MM.1S (cell line): ENCODE data around the gene CYTH3.

Experiments used
- DNase-seq: peaks from one replicate; pipeline ENCODE4 v3.0.0-alpha.2; 2015
- H2AFZ ChIP-seq: fragments of 300-600 bp; sonication (generic); 2 replicates; pipeline ENCODE4 v1.6.0; 2016; ENCODE audit warnings: antibody characterized with exemption, low read length
- H3F3A ChIP-seq: fragments of 300-600 bp; sonication (generic); 2 replicates; pipeline ENCODE4 v1.6.1; 2016; ENCODE audit warnings: mild to moderate bottlenecking, antibody characterized with exemption, low read length, moderate library complexity, mixed read lengths; ENCODE audit not compliant: insufficient read depth
- H3K27ac ChIP-seq: fragments of 300-600 bp; sonication (generic); 2 replicates; pipeline ENCODE4 v1.5.1; 2016; ENCODE audit warnings: mild to moderate bottlenecking, low read length
- H3K27me3 ChIP-seq: fragments of 300-600 bp; sonication (generic); replicated peaks from 2 replicates; pipeline ENCODE4 v1.6.0; 2016; ENCODE audit warnings: low read length; ENCODE audit not compliant: insufficient read depth
- H3K36me3 ChIP-seq: fragments of 300-600 bp; sonication (generic); replicated peaks from 2 replicates; pipeline ENCODE4 v1.6.1; 2016; ENCODE audit warnings: mild to moderate bottlenecking, low read length, mixed read lengths; ENCODE audit not compliant: insufficient read depth
- H3K4me1 ChIP-seq: fragments of 300-600 bp; sonication (generic); 2 replicates; pipeline ENCODE4 v1.6.1; 2016; ENCODE audit warnings: low read length, mixed read lengths
- H3K4me2 ChIP-seq: fragments of 300-600 bp; sonication (generic); 2 replicates; pipeline ENCODE4 v1.6.0; 2016; ENCODE audit warnings: low read depth, low read length
- H3K4me3 ChIP-seq: fragments of 300-600 bp; sonication (generic); 2 replicates; pipeline ENCODE4 v1.5.1; 2016; ENCODE audit warnings: low read length, mixed read lengths
- H3K79me2 ChIP-seq: fragments of 300-600 bp; sonication (generic); 2 replicates; pipeline ENCODE4 v1.6.1; 2016; ENCODE audit warnings: mixed run types, low read length, mixed read lengths
- H3K9ac ChIP-seq: fragments of 300-600 bp; sonication (generic); 2 replicates; pipeline ENCODE4 v1.6.1; 2016; ENCODE audit warnings: low read length, mixed read lengths
- H3K9me2 ChIP-seq: fragments of 300-600 bp; sonication (generic); replicated peaks from 2 replicates; pipeline ENCODE4 v1.6.1; 2016; ENCODE audit warnings: mild to moderate bottlenecking, low read length, mixed read lengths; ENCODE audit not compliant: insufficient read depth
- H3K9me3 ChIP-seq: fragments of 300-600 bp; sonication (generic); replicated peaks from 2 replicates; pipeline ENCODE4 v1.6.1; 2016; ENCODE audit warnings: mild to moderate bottlenecking, low read length, mixed read lengths; ENCODE audit not compliant: insufficient read depth
- H4K20me1 ChIP-seq: fragments of 300-600 bp; sonication (generic); 2 replicates; pipeline ENCODE4 v1.6.1; 2016; ENCODE audit warnings: mild to moderate bottlenecking, low read length, moderate library complexity, mixed read lengths; ENCODE audit not compliant: insufficient read depth
- CTCF ChIP-seq: fragments of 300-600 bp; sonication (generic); IDR thresholded peaks from 2 replicates; pipeline ENCODE4 v1.5.1; 2016; ENCODE audit warnings: antibody characterized with exemption, low read length, mixed read lengths
- EZH2 ChIP-seq: fragments of 300-600 bp; sonication (generic); optimal IDR thresholded peaks from 2 replicates; pipeline ENCODE3; 2017; ENCODE audit warnings: low read depth, mild to moderate bottlenecking, antibody characterized with exemption, low read length, mixed read lengths
- EZH2phosphoT487 ChIP-seq: fragments of 300-600 bp; sonication (generic); IDR thresholded peaks from 2 replicates; pipeline ENCODE4 v1.6.1; 2018; ENCODE audit warnings: antibody characterized with exemption, low read length

CYTH3 gene

DNA sequence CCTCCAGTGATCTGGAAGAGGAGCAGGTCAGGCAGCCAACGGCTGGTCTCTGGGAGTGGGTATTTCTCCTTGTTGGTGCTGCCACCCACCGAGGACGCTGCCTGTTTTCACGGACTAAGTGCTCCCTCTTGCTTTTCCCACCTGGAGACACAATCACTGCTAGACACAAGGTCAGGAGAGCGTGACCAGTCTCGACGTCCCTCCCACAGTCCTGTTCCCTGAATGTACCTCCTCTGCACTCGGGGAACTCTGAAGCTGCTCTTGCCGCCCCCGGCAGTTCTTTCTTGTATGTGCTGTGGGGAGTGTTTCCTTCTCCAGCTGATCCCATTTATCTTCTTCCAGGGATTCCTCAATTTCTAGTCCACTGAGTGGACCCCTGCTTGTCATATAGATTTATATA is 89.4 kb downstream of the CYTH3 start:
- no peaks in the 10 kb centered on the region for H3F3A ChIP-seq
- H2AFZ ChIP-seq: no peak overlapping the region
- TF ChIP-seq EZH2: no peak
- TF ChIP-seq EZH2phosphoT487: no peak
- TF ChIP-seq CTCF: no peak
- H3K4me1 ChIP-seq: peaks cover 9% of the 10 kb centered on the region
- H3K9me2 ChIP-seq: no peaks in the 10 kb centered on the region
- no peaks in the 10 kb centered on the region for H3K36me3 ChIP-seq
- H4K20me1 ChIP-seq: no peaks in the 10 kb centered on the region
- no peak overlapping the region for H3K4me2 ChIP-seq
- no peak overlapping the region for H3K4me3 ChIP-seq
- no peaks in the 10 kb centered on the region for H3K27me3 ChIP-seq
- H3K27ac ChIP-seq: no peak overlapping the region
- no peak overlapping the region for H3K9ac ChIP-seq
- DNase-seq: no peak
- H3K9me3 ChIP-seq: no peaks in the 10 kb centered on the region
- H3K79me2 ChIP-seq: no peaks in the 10 kb centered on the region

GRCh38 chr7:6181136-6181535 is 91.3 kb downstream of the CYTH3 start:
- H3K9me2 ChIP-seq: no peaks in the 10 kb centered on the region
- no peaks in the 10 kb centered on the region for H3K79me2 ChIP-seq
- no peaks in the 10 kb centered on the region for H3K27me3 ChIP-seq
- H2AFZ ChIP-seq: no peak overlapping the region
- 0 out of 2 replicates have a peak, but pooled peaks cover 3% of the 10 kb centered on the region for H3K36me3 ChIP-seq
- no peak overlapping the region for H3K4me3 ChIP-seq
- no peak overlapping the region for H3K4me2 ChIP-seq
- H3K27ac ChIP-seq: no peak overlapping the region
- H3K4me1 ChIP-seq: peaks cover 9% of the 10 kb centered on the region
- no peak for DNase-seq
- no peak for TF ChIP-seq CTCF
- no peak for TF ChIP-seq EZH2phosphoT487
- TF ChIP-seq EZH2: no peak
- no peaks in the 10 kb centered on the region for H3K9me3 ChIP-seq
- no peaks in the 10 kb centered on the region for H3F3A ChIP-seq
- H4K20me1 ChIP-seq: no peaks in the 10 kb centered on the region
- no peak overlapping the region for H3K9ac ChIP-seq

GRCh38 chr7:6180344-6180725 is 92.1 kb downstream of the CYTH3 start:
- Histone ChIP-seq H3K4me3 (no peak overlapping the region), H3K27ac (no peak overlapping the region), H3K36me3 (0 out of 2 replicates have a peak, but pooled peaks cover 3% of the 10 kb centered on the region), H3K79me2 (no peaks in the 10 kb centered on the region), H4K20me1 (no peaks in the 10 kb centered on the region), H3K4me1 (peaks cover 13% of the 10 kb centered on the region), H3K9me3 (no peaks in the 10 kb centered on the region), H3K4me2 (no peak overlapping the region), H3K9me2 (no peaks in the 10 kb centered on the region), H2AFZ (no peak overlapping the region), H3K9ac (no peak overlapping the region), H3K27me3 (no peaks in the 10 kb centered on the region), H3F3A (no peaks in the 10 kb centered on the region)
- TF ChIP-seq EZH2phosphoT487 (no peak), CTCF (no peak), EZH2 (no peak)
- DNase-seq: no peak
